Adrenal gland (tissue), 12 donors: ENCODE results near the gene CPB2. TPM values are rescaled to one million over a fixed set of nuclear protein-coding genes. Genes with fewer than 3 reads are reported as not detected.

Experiments
- DNase-seq, 7 donors: peaks; one replicate each; pipeline ENCODE4 v3.0.0-alpha.2; 2019 to 2020
- H3K27ac ChIP-seq, 5 donors: fragments of 200-600 bp; sonication (generic) in 4 of 5; 1 replicate in 3 of 5; 2 replicates in 2 of 5; pipeline versions ENCODE4 v1.5.1 to v1.8.0; 2016 to 2020; ENCODE audit warnings: mild to moderate bottlenecking in 1 of 5
- H3K27me3 ChIP-seq: fragments of 200-600 bp; 2 replicates; pipeline ENCODE4 v1.8.0; 2021
- H3K36me3 ChIP-seq, 2 donors: fragments of 200-600 bp; replicated peaks in 1 of 2; 1 replicate in 1 of 2; 2 replicates in 1 of 2; pipeline versions ENCODE4 v1.5.1 to v1.8.0; 2018 to 2022
- H3K4me1 ChIP-seq, 2 donors: fragments of 200-600 bp; replicated peaks in 1 of 2; 1 replicate in 1 of 2; 2 replicates in 1 of 2; pipeline versions ENCODE4 v1.5.1 to v1.8.0; 2018 to 2021
- H3K4me3 ChIP-seq, 4 donors: fragments of 200-600 bp; sonication (generic) in 3 of 4; one replicate each; pipeline ENCODE4 v1.5.1; 2016 to 2018
- H3K9me3 ChIP-seq, 3 donors: fragments of 200-600 bp; sonication (generic) in 1 of 3; replicated peaks in 1 of 3; 1 replicate in 2 of 3; 2 replicates in 1 of 3; pipeline versions ENCODE4 v1.5.1 to v1.8.0; 2016 to 2021
- CTCF ChIP-seq, 6 experiments: fragments of 450-650 bp in 4 of 6; fragments of 200-600 bp in 2 of 6; sonication (generic) in 1 of 6; IDR thresholded peaks; 1 replicate in 5 of 6; 2 replicates in 1 of 6; pipeline versions ENCODE4 v1.5.1 to v1.8.0; 2016 to 2021; ENCODE audit warnings: antibody characterized with exemption in 6 of 6, mild to moderate bottlenecking in 2 of 6, moderate library complexity in 1 of 6
- POLR2A ChIP-seq, 2 donors: fragments of 450-650 bp; IDR thresholded peaks; one replicate each; pipeline ENCODE4 v1.6.1; 2017; ENCODE audit warnings: antibody characterized with exemption in 2 of 2, mild to moderate bottlenecking in 2 of 2, moderate library complexity in 1 of 2
- WGBS, 4 donors: extraction: QIAGEN DNeasy Blood & Tissue Kit in 2 of 4; methylation state at CpG; one replicate each; pipeline versions ENCODE4 v1.1.5 to v1.1.7; 2013 to 2017; 5-methylcytosine and 5-hydroxymethylcytosine counted together
- intact Hi-C, 2 donors: fragments of 100-400 bp; cut with DNase I; formaldehyde crosslinking; loops; one replicate each; pipeline versions ENCODE4 v1.14.1 to v1.15.0; 2022 to 2023
- polyA plus RNA-seq, 3 donors: library from polyadenylated mRNA; stranded (reverse); fragments of 200-250 nt in 2 of 3; fragments of 350-450 nt in 1 of 3; fragmentation: Illumina TruSeq in 1 of 3; extraction: RNeasy Lipid Tissue Mini Kit (QIAGEN cat#74804) in 1 of 3; gene quantifications; one replicate each; pipeline ENCODE4 v1.2.3, GENCODE V29; 2013 to 2014
- total RNA-seq, 9 donors: library from RNA; depleted of rRNA in 4 of 9; stranded (reverse); fragments of >200 nt in 4 of 9; fragments of 120-200 nt in 1 of 9; fragmentation: NEBNext Ultra II Directional in 1 of 9; extraction: Animal tissue kit (Norgen Biotek cat#: 25700) in 1 of 9; gene quantifications; one replicate each; pipeline versions ENCODE4 v1.1.0 to v1.2.4, GENCODE V29; 2013 to 2023
- donor health status: healthy with polysubstance abuse.
- donor health status: Bipolar disorder and iron deficiency.
- donor health status: DM: yes; HTN: yes; CAD: no.
- donor health status: DM: no; HTN: no; CAD: no.
- donor health status: DM: no; HTN: no; CAD: no.
- donor health status: DM: yes; HTN: yes; CAD: no.

Gene CPB2
- total and polyA plus RNA-seq, 12 donors = 0.22 to 0.23 TPM; not detected in 10

DNA sequence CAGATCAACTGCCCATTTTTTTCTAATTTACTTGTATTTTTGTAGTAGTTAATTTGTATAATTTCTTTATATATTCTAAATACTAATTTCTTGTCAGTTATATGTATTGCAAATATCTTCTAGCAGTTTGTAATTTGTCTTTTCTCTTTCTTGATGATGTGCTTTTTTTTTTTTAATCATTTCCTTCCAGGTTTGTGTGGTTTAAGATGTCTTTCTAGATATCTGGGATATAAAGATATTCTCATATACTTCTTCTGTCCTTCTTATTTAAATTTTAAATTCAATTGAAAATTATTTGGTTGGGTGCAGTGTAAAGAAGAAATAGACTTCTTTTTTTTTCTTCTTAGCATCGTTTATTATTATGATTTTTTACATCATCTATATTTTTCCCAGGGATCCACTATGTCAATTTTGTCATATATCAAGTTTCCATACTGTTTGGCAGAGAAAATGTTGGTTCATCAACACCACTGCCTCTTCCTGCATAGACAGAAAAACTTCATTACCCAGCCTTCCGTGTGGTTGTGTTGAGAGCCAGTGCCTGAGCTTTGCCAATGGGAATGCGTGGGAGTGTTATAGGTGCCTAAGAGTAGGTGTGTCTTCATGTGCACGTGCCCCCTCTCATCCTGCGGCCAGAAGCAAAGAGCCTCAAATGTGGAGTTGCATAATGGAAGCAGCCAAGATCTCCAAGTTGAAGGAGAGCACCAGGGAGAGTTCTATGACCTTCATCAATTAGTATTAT lies 15.8 kb downstream of the CPB2 start:
- no peak for TF ChIP-seq POLR2A (IDR thresholded peaks at IDR 0.05)
- TF ChIP-seq CTCF (IDR thresholded peaks at IDR 0.05) = no peak
- H3K36me3 ChIP-seq = no peaks in the 10 kb centered on the region
- H3K9me3 ChIP-seq = no peaks in the 10 kb centered on the region
- no peak for DNase-seq
- H3K27me3 ChIP-seq = no peaks in the 10 kb centered on the region
- H3K4me3 ChIP-seq = no peak overlapping the region
- no peaks in the 10 kb centered on the region for H3K4me1 ChIP-seq
- 75 to 81% (median 77%) methylated on average over 5 of the region's 5 CpGs for WGBS, 4 donors
- intact Hi-C loops = no loop called here
- no peak overlapping the region for H3K27ac ChIP-seq

DNA sequence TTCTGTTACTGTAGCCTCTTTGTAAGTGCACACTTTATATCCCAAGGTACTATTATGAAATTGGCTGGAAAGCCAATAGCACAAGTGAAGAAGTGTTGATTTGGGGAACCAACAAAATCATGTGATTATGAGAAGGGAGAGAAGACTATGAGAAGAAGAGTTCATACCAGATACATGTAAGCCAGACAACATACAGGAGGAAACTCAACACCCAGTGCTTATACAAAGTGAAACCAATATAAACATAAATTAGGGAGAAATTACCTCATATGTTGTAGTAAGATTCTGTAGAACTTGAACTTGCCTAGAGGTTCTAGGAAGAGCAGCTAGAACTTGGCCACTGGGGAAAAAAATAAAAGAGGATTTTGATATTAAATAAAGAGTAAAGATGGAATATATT lies 17.4 kb downstream of the CPB2 start:
- Histone ChIP-seq H3K9me3 (no peaks in the 10 kb centered on the region), H3K36me3 (no peaks in the 10 kb centered on the region), H3K27me3 (no peaks in the 10 kb centered on the region), H3K4me3 (no peak overlapping the region), H3K4me1 (no peaks in the 10 kb centered on the region), H3K27ac (no peak overlapping the region)
- no peak for DNase-seq
- intact Hi-C loops = no loop called here
- TF ChIP-seq POLR2A (IDR thresholded peaks at IDR 0.05) (no peak), CTCF (IDR thresholded peaks at IDR 0.05) (no peak)

GRCh38 chr13:46086985-46087384 lies 17.8 kb downstream of the CPB2 start:
- 82 to 91% (median 90%) methylated on average over 6 to 12 of the region's 12 CpGs for WGBS, 4 donors
- Histone ChIP-seq H3K4me1 (no peaks in the 10 kb centered on the region), H3K27ac (no peak overlapping the region), H3K9me3 (no peaks in the 10 kb centered on the region), H3K4me3 (no peak overlapping the region), H3K36me3 (no peaks in the 10 kb centered on the region), H3K27me3 (no peaks in the 10 kb centered on the region)
- DNase-seq = no peak
- intact Hi-C loops = no loop called here
- TF ChIP-seq POLR2A (IDR thresholded peaks at IDR 0.05) = no peak

GRCh38 chr13:46086421-46086922 lies 18.4 kb downstream of the CPB2 start:
- no peaks in the 10 kb centered on the region for H3K27me3 ChIP-seq
- H3K4me1 ChIP-seq = no peaks in the 10 kb centered on the region
- H3K4me3 ChIP-seq = no peak overlapping the region
- DNase-seq = no peak
- intact Hi-C loops = no loop called here
- 79 to 92% (median 82%) methylated on average over 7 to 12 of the region's 12 CpGs for WGBS, 4 donors
- no peak for TF ChIP-seq POLR2A (IDR thresholded peaks at IDR 0.05)
- no peak for TF ChIP-seq CTCF (IDR thresholded peaks at IDR 0.05)
- H3K36me3 ChIP-seq = no peaks in the 10 kb centered on the region
- no peak overlapping the region for H3K27ac ChIP-seq
- no peaks in the 10 kb centered on the region for H3K9me3 ChIP-seq

DNA sequence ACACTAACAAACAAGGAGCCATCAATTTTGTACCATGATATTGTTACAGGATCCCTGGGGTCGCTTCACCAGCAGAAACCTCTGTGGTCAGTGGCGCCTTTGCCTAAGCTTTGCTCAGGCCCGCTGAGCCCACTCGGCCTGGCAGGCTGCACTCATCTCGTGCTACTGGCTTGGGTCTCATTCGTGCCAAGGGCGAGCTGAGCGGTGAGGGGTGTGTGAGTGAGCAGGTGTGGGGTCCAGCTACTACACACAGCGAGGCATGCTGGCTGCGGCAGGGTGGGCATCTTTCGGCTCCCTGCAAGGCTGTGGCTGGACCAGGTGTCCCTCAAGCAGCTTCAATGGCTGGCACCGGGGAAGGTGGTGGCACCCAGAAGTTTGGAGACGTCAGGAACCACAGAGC lies 19.1 kb downstream of the CPB2 start:
- intact Hi-C loops = no loop called here
- Histone ChIP-seq H3K4me1 (no peaks in the 10 kb centered on the region), H3K27me3 (no peaks in the 10 kb centered on the region), H3K9me3 (no peaks in the 10 kb centered on the region), H3K36me3 (no peaks in the 10 kb centered on the region), H3K4me3 (no peak overlapping the region), H3K27ac (no peak overlapping the region)
- no peak for TF ChIP-seq POLR2A (IDR thresholded peaks at IDR 0.05)
- no peak for TF ChIP-seq CTCF (IDR thresholded peaks at IDR 0.05)
- DNase-seq = no peak
- 85 to 93% (median 89%) methylated on average over 11 to 13 of the region's 13 CpGs for WGBS, 4 donors
